K562 (cell line): ENCODE measurements around the gene ZNF500. TPM values are rescaled to one million over a fixed set of nuclear protein-coding genes. Genes with fewer than 3 reads are reported as not detected.

Experiments used
- ATAC-seq: fragments of 200-7000 bp; cut with Tn5 transposase; 3 replicates; pipeline ENCODE4 v1.9.1; 2020; ENCODE audit warnings: moderate library complexity
- BruUV-seq: library from RNA; stranded (reverse); fragments of 400-500 nt; replicated peaks from 2 replicates; lab custom pipeline; 2021; lab: Mats Ljungman, UMichigan
- CTCF ChIA-PET: fragments of 300-600 bp; formaldehyde crosslinking; extraction: SDS; loops from one replicate; lab custom pipeline; 2021; ENCODE audit warnings: low intra/inter-chr PET ratio; lab: Yijun Ruan, JAX
- POLR2A ChIA-PET: fragments of 300-600, 350-650 bp; sonication (Branson Sonifier 250); formaldehyde crosslinking; extraction: SDS; loops from one replicate; lab custom pipeline; 2021; ENCODE audit warnings: antibody characterized with exemption, inconsistent platforms; lab: Yijun Ruan, JAX
- DNase-seq, 4 experiments: peaks; one replicate each; pipeline versions ENCODE4 v3.0.0 to v3.0.0-alpha.2; 2011 to 2018; ENCODE audit warnings: low spot score in 3 of 4, mixed read lengths in 3 of 4; ENCODE audit errors: extremely low read depth in 1 of 4
- FAIRE-seq: peaks from 2 replicates; lab custom pipeline; 2011; peaks lifted over from hg19 to GRCh38; lab: Jason Lieb, UNC
- H2AFZ ChIP-seq: 2 replicates; pipeline ENCODE4 v1.6.0; 2011; ENCODE audit warnings: low read depth, low read length, control low read depth, inconsistent platforms
- H3K27ac ChIP-seq: fragments of 200-600 bp; 3 replicates; pipeline ENCODE4 v1.8.0; 2011; ENCODE audit warnings: low read depth, mild to moderate bottlenecking, control low read depth, inconsistent platforms, low read length, moderate library complexity, mixed read lengths; ENCODE audit errors: extremely low read depth
- H3K27me3 ChIP-seq, 2 experiments: fragments of 300-600 bp in 1 of 2; 2 replicates in 1 of 2; 3 replicates in 1 of 2; pipeline versions ENCODE4 v1.6.0 to v1.8.0; 2011; ENCODE audit warnings: inconsistent platforms in 2 of 2, low read length in 2 of 2, mild to moderate bottlenecking in 1 of 2, mixed read lengths in 1 of 2, moderate library complexity in 1 of 2; ENCODE audit not compliant: control insufficient read depth in 2 of 2, insufficient read depth in 2 of 2
- H3K36me3 ChIP-seq: fragments of 300-600 bp; 3 replicates; pipeline ENCODE4 v1.8.0; 2011; ENCODE audit warnings: mild to moderate bottlenecking, low read length, inconsistent platforms; ENCODE audit not compliant: control insufficient read depth, insufficient read depth
- H3K4me1 ChIP-seq, 2 experiments: fragments of 200-600 bp in 1 of 2; replicated peaks in 1 of 2; 2 replicates in 1 of 2; 3 replicates in 1 of 2; pipeline versions ENCODE4 v1.5.1 to v1.8.0; 2011; ENCODE audit warnings: inconsistent platforms in 2 of 2, low read length in 2 of 2, mild to moderate bottlenecking in 1 of 2, mixed read lengths in 1 of 2, moderate library complexity in 1 of 2; ENCODE audit not compliant: control insufficient read depth in 2 of 2, insufficient read depth in 2 of 2
- H3K4me2 ChIP-seq: 2 replicates; pipeline ENCODE4 v1.6.1; 2011; ENCODE audit warnings: low read length, control low read depth, inconsistent platforms, mixed read lengths; ENCODE audit not compliant: insufficient read depth
- H3K4me3 ChIP-seq: fragments of 200-600 bp; sonication (generic), shearing (Covaris generic); 2 replicates; pipeline ENCODE4 v1.5.1; 2016; ENCODE audit warnings: control low read depth, inconsistent platforms
- H3K79me2 ChIP-seq: fragments of 200-600 bp; 3 replicates; pipeline ENCODE4 v1.8.0; 2011; ENCODE audit warnings: low read length, inconsistent platforms; ENCODE audit not compliant: control insufficient read depth, insufficient read depth
- H3K9ac ChIP-seq, 2 experiments: 2 replicates each; pipeline versions ENCODE4 v1.6.0 to v1.6.1; 2011; ENCODE audit warnings: low read depth in 2 of 2, low read length in 2 of 2, control low read depth in 1 of 2, inconsistent platforms in 1 of 2, mild to moderate bottlenecking in 1 of 2, mixed read lengths in 1 of 2; ENCODE audit not compliant: insufficient read depth in 1 of 2
- H3K9me1 ChIP-seq: one replicate; pipeline ENCODE4 v1.6.0; 2011; ENCODE audit warnings: inconsistent platforms, mild to moderate bottlenecking, low read length, moderate library complexity; ENCODE audit not compliant: control insufficient read depth, insufficient read depth
- H3K9me3 ChIP-seq: replicated peaks from 2 replicates; pipeline ENCODE4 v1.5.1; 2011; ENCODE audit warnings: low read depth, low read length, inconsistent platforms; ENCODE audit not compliant: control insufficient read depth, insufficient read depth
- H4K20me1 ChIP-seq: replicated peaks from 2 replicates; pipeline ENCODE4 v1.6.1; 2011; ENCODE audit warnings: low read length, inconsistent platforms, mixed read lengths; ENCODE audit not compliant: control insufficient read depth, insufficient read depth
- AFF4 ChIP-seq: sonication (generic); formaldehyde crosslinking; IDR thresholded peaks from 2 replicates; pipeline ENCODE4 v1.8.0; 2023; ENCODE audit warnings: mild to moderate bottlenecking, missing genetic modification reagents
- NFE2 ChIP-seq: IDR thresholded peaks from 2 replicates; pipeline ENCODE4 v1.6.1; 2014; ENCODE audit warnings: antibody characterized with exemption, low read depth
- RCOR1 ChIP-seq, 2 experiments: IDR thresholded peaks; 2 replicates each; pipeline ENCODE4 v1.6.1; 2012; ENCODE audit warnings: low read depth in 2 of 2, low read length in 2 of 2, borderline replicate concordance in 1 of 2, improper control_type of control experiment in 1 of 2
- THRB ChIP-seq: fragments of 450-650 bp; formaldehyde crosslinking; conservative IDR thresholded peaks from 2 replicates; pipeline ENCODE4 v1.4.0; 2022; ENCODE audit warnings: mild to moderate bottlenecking, missing genetic modification characterization
- ZBTB11 ChIP-seq, 3 experiments: fragments of 200-800 bp in 1 of 3; fragments of 250-450 bp in 1 of 3; fragments of 450-650 bp in 1 of 3; sonication (Bioruptor Pico) in 1 of 3; sonication (Bioruptor generic) in 1 of 3; formaldehyde crosslinking in 1 of 3; IDR thresholded peaks; 2 replicates each; pipeline versions ENCODE4 v1.6.1 to v1.8.0; 2016 to 2022; ENCODE audit warnings: mild to moderate bottlenecking in 2 of 3, missing genetic modification characterization in 2 of 3, missing compliant biosample characterization in 1 of 3, moderate library complexity in 1 of 3
- ZNF133 ChIP-seq: fragments of 250-450 bp; sonication (Bioruptor Pico); IDR thresholded peaks from 2 replicates; pipeline ENCODE4 v1.4.0; 2020; ENCODE audit warnings: mild to moderate bottlenecking
- ZNF609 ChIP-seq: sonication (generic); formaldehyde crosslinking; IDR thresholded peaks from 2 replicates; pipeline ENCODE4 v1.8.1; 2023; ENCODE audit warnings: missing genetic modification reagents, mild to moderate bottlenecking, borderline replicate concordance
- WGBS: fragments of 100-300 bp; shearing (Covaris generic); methylation state at CpG from one replicate; pipeline ENCODE4 v1.1.6; 2016; ENCODE audit warnings: low coverage, mixed read lengths; ENCODE audit not compliant: insufficient coverage; ENCODE audit errors: missing lambda C conversion rate; 5-methylcytosine and 5-hydroxymethylcytosine counted together
- in situ Hi-C: fragments of 300-500 bp; cut with MboI; formaldehyde crosslinking; loops from 4 replicates; pipeline ENCODE4 v1.15.0; 2018; ENCODE audit warnings: inconsistent platforms, mixed read lengths
- intact Hi-C: fragments of 100-400 bp; cut with micrococcal nuclease; formaldehyde crosslinking; loops from 2 replicates; pipeline ENCODE4 v1.14.2; 2022
- polyA plus RNA-seq, 8 experiments: library from polyadenylated mRNA; depleted of rRNA in 4 of 8; stranded (reverse) in 5 of 8; unstranded in 3 of 8; fragments of >200 nt; fragmentation: Nextera tagmentation in 2 of 8; fragmentation: Illumina TruSeq in 1 of 8; extraction: Ambion mirVana in 2 of 8; extraction: Trizol in 1 of 8; gene quantifications; 2 replicates each; pipeline versions ENCODE4 v1.2.1 to v1.2.3, GENCODE V29; 2011 to 2014; ENCODE audit warnings: inconsistent platforms in 1 of 8, missing spikeins in 1 of 8
- total RNA-seq, 7 experiments: library from RNA; depleted of rRNA in 6 of 7; stranded (reverse); fragments of >200 nt in 6 of 7; fragmentation: Illumina TruSeq in 2 of 7; extraction: Trizol in 2 of 7; gene quantifications; 2 replicates each; pipeline versions ENCODE4 v1.2.1 to v1.2.3, GENCODE V29; 2011 to 2021; ENCODE audit warnings: low replicate concordance in 1 of 7

Gene ZNF500
- total and polyA plus RNA-seq, 9 of the 15 experiments (the other 6 are each of a cell fraction or from before 2014, with no cell fraction given) = 0.80 to 20.8 (median 5.3) TPM

- H3K36me3 ChIP-seq = peaks cover 61% of the 10 kb centered on the region
- H3K9me1 ChIP-seq = no peaks in the 10 kb centered on the region
- H3K4me2 ChIP-seq = no peak overlapping the region
- H3K9me3 ChIP-seq = no peaks in the 10 kb centered on the region
- DNase-seq (no peak), FAIRE-seq (no peak), ATAC-seq (no peak)
- H3K27me3 ChIP-seq = no peaks in the 10 kb centered on the region
- intact Hi-C loops = no loop called here
- ChIA-PET CTCF (no interaction called here), POLR2A (interaction anchor here (0.5 to 1.2 kb wide), 2 partner anchors 8 to 25 kb away, joined by 3 read pairs; no protein-coding TSS in a partner anchor)
- no peaks in the 10 kb centered on the region for H3K79me2 ChIP-seq
- in situ Hi-C loops = no loop called here
- H4K20me1 ChIP-seq = no peaks in the 10 kb centered on the region
- H3K4me3 ChIP-seq = no peak overlapping the region
- no peak overlapping the region for H2AFZ ChIP-seq
- WGBS = 93% methylated on average over 4 of the region's 4 CpGs
- H3K9ac ChIP-seq = no peak overlapping the region
- no peaks in the 10 kb centered on the region for H3K4me1 ChIP-seq
- H3K27ac ChIP-seq = no peak overlapping the region
- no TSS peak for BruUV-seq
- TF ChIP-seq ZNF609 (CRISPR knock-in tag) (no peak), ZBTB11 (CRISPR knock-in tag; IDR thresholded peaks at IDR 0.05) (no peak), AFF4 (CRISPR knock-in tag) (no peak), RCOR1 (IDR thresholded peaks at IDR 0.05; ENCODE audit: borderline replicate concordance in 1 of 2, low read depth in 2 of 2, low read length in 2 of 2) (no peak), NFE2 (no peak), THRB (CRISPR knock-in tag) (no peak), ZNF133 (no peak)
Measured at GRCh38 chr16:4709481-4709880, 57.5 kb downstream of the ZNF500 start.
